ENCODE results near the gene KCTD1. TPM values are rescaled to one million over a fixed set of nuclear protein-coding genes. Genes with fewer than 3 reads are reported as not detected.

KCTD1 gene
- total and polyA plus RNA-seq, 2 donors from 2014 or later = 48.5 to 83.7 TPM

DNA sequence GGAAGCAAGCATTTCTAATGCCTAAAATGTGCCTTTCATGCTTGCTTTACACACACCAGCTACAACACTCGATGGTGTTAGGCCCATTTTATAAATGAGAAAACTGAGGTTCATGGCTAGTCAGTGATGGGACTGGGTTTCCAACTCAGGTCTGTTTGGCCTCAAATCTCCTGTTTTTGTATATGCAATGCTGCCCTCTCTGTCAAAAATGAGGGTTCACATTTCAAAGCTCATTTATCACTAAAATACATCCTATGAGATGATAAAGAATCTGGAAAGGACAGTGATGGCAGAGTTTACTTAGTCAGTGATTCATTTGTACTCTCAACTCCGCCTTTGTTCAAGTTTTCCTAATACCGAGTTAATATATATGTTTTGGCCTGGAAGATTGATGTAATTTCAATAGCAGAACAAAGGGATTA lies 92.3 kb downstream of the KCTD1 start:
- Histone ChIP-seq H3K9me3 (ENCODE audit: control insufficient read depth in 2 of 3, insufficient read depth in 1 of 3, low read length in 3 of 3) (no peaks in the 10 kb centered on the region), H3K27ac (ENCODE audit: low read depth in 2 of 2, low read length in 2 of 2) (no peak overlapping the region), H3K4me1 (ENCODE audit: control insufficient read depth in 2 of 3, insufficient read depth in 2 of 3, low read depth in 1 of 3, low read length in 3 of 3) (peaks cover 0 to 3% (median 3%) of the 10 kb centered on the region in 3 donors), H3K4me3 (ENCODE audit: low read length in 3 of 3) (no peak overlapping the region), H3K9ac (ENCODE audit: low read length in 3 of 3) (no peak overlapping the region), H3K36me3 (ENCODE audit: control insufficient read depth in 2 of 3, insufficient read depth in 3 of 3, low read length in 3 of 3) (peaks cover 0 to 5% (median 3%) of the 10 kb centered on the region in 3 donors), H3K27me3 (ENCODE audit: control insufficient read depth, insufficient read depth, low read length) (no peaks in the 10 kb centered on the region)
- intact Hi-C loops (cut with DNase I) = no loop called here
- TF ChIP-seq, protein P1, sequence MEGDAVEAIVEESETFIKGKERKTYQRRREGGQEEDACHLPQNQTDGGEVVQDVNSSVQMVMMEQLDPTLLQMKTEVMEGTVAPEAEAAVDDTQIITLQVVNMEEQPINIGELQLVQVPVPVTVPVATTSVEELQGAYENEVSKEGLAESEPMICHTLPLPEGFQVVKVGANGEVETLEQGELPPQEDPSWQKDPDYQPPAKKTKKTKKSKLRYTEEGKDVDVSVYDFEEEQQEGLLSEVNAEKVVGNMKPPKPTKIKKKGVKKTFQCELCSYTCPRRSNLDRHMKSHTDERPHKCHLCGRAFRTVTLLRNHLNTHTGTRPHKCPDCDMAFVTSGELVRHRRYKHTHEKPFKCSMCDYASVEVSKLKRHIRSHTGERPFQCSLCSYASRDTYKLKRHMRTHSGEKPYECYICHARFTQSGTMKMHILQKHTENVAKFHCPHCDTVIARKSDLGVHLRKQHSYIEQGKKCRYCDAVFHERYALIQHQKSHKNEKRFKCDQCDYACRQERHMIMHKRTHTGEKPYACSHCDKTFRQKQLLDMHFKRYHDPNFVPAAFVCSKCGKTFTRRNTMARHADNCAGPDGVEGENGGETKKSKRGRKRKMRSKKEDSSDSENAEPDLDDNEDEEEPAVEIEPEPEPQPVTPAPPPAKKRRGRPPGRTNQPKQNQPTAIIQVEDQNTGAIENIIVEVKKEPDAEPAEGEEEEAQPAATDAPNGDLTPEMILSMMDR (IDR thresholded peaks at IDR 0.05; ENCODE audit: borderline replicate concordance, extremely low read depth, insufficient read depth) = no peak
- FAIRE-seq (no peak), DNase-seq (no peak)

DNA sequence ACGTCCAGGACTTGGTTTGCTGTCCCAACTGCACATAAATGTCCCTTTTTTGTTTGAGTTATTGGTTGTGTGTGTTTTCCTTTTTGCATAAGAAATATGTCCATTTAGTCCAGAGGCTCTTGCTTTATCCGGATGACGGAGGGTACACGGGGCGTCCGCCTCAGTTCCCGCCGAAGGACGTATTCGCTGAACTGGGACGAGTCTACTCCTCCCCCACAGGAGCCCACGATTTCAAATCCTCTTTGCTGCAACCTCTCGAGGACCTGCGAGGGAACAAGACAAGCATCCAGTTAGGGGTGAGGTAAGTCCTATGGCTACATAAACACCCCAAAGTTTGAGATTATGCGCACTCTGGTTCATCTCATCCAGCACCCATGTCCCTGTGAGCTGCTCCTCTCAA lies 92.7 kb downstream of the KCTD1 start:
- Histone ChIP-seq H3K4me1 (ENCODE audit: control insufficient read depth in 2 of 3, insufficient read depth in 2 of 3, low read depth in 1 of 3, low read length in 3 of 3) (peaks cover 0 to 3% (median 3%) of the 10 kb centered on the region in 3 donors), H3K27ac (ENCODE audit: low read depth in 2 of 2, low read length in 2 of 2) (no peak overlapping the region), H3K9me3 (ENCODE audit: control insufficient read depth in 2 of 3, insufficient read depth in 1 of 3, low read length in 3 of 3) (no peaks in the 10 kb centered on the region), H3K9ac (ENCODE audit: low read length in 3 of 3) (no peak overlapping the region), H3K4me3 (ENCODE audit: low read length in 3 of 3) (no peak overlapping the region), H3K36me3 (ENCODE audit: control insufficient read depth in 2 of 3, insufficient read depth in 3 of 3, low read length in 3 of 3) (peaks cover 0 to 5% (median 3%) of the 10 kb centered on the region in 3 donors), H3K27me3 (ENCODE audit: control insufficient read depth, insufficient read depth, low read length) (no peaks in the 10 kb centered on the region)
- TF ChIP-seq, protein P1 (IDR thresholded peaks at IDR 0.05; ENCODE audit: borderline replicate concordance, extremely low read depth, insufficient read depth) = no peak
- intact Hi-C loops (cut with DNase I) = no loop called here
- DNase-seq (no peak), FAIRE-seq (no peak)

DNA sequence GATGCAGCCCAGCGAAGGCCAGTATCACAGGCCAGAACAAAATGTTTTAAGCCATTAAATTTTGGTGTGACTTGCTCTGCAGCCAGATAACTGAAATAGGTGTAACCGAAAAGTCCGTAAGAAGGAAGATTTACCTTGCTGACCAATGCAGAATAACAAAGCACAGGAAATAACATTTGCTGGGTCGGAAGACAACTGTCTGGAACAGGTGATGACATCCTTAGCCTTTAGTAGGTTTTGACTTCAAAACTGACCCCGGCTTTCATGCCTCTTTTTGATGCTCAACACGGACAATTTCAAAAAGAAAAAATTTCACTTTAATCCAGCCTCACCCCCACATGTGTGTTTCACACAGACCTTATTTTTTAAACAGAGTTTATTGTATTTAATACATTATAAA lies 93.7 kb downstream of the KCTD1 start:
- H3K4me1 ChIP-seq (ENCODE audit: control insufficient read depth in 2 of 3, insufficient read depth in 2 of 3, low read depth in 1 of 3, low read length in 3 of 3) = peaks cover 0 to 3% (median 3%) of the 10 kb centered on the region in 3 donors
- no peak overlapping the region for H3K27ac ChIP-seq (ENCODE audit: low read depth in 2 of 2, low read length in 2 of 2)
- no peaks in the 10 kb centered on the region for H3K27me3 ChIP-seq (ENCODE audit: control insufficient read depth, insufficient read depth, low read length)
- FAIRE-seq = no peak
- H3K9me3 ChIP-seq (ENCODE audit: control insufficient read depth in 2 of 3, insufficient read depth in 1 of 3, low read length in 3 of 3) = no peaks in the 10 kb centered on the region
- H3K36me3 ChIP-seq (ENCODE audit: control insufficient read depth in 2 of 3, insufficient read depth in 3 of 3, low read length in 3 of 3) = peaks cover 0 to 5% (median 3%) of the 10 kb centered on the region in 3 donors
- H3K4me3 ChIP-seq (ENCODE audit: low read length in 3 of 3) = no peak overlapping the region
- TF ChIP-seq, protein P1 (IDR thresholded peaks at IDR 0.05; ENCODE audit: borderline replicate concordance, extremely low read depth, insufficient read depth) = no peak
- intact Hi-C loops (cut with DNase I) = no loop called here
- no peak overlapping the region for H3K9ac ChIP-seq (ENCODE audit: low read length in 3 of 3)
- DNase-seq = no peak

DNA sequence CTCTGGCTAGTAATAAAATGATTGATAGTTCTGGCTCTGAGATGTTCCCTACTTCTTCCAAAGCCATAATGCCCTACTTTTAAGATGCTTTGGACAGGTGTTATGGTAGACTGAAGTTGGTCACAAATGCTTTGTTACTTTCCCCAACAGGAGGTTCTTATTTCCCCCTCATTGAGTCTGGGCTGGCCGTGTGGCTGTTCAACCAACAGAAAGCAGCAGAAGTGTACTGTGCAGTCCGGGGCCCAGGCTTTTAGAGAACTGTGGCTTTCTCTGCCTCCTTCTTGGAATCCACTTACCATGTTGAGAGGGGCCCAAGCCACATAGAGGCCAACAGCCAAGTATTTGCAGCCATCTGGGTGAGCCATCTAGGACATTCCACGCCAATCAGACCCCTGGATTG lies 94.2 kb downstream of the KCTD1 start:
- FAIRE-seq = no peak

More for the DNA sequence above, 94.2 kb downstream of the KCTD1 start:
- intact Hi-C loops (cut with DNase I) = no loop called here
- TF ChIP-seq, protein P1 (IDR thresholded peaks at IDR 0.05; ENCODE audit: borderline replicate concordance, extremely low read depth, insufficient read depth) = no peak
- Histone ChIP-seq H3K36me3 (ENCODE audit: control insufficient read depth in 2 of 3, insufficient read depth in 3 of 3, low read length in 3 of 3) (peaks cover 0 to 5% (median 0%) of the 10 kb centered on the region in 3 donors), H3K27me3 (ENCODE audit: control insufficient read depth, insufficient read depth, low read length) (no peaks in the 10 kb centered on the region), H3K9ac (ENCODE audit: low read length in 3 of 3) (no peak overlapping the region), H3K9me3 (ENCODE audit: control insufficient read depth in 2 of 3, insufficient read depth in 1 of 3, low read length in 3 of 3) (no peaks in the 10 kb centered on the region), H3K27ac (ENCODE audit: low read depth in 2 of 2, low read length in 2 of 2) (peak overlapping the region in 1 of 2 donors; percentile 23), H3K4me3 (ENCODE audit: low read length in 3 of 3) (no peak overlapping the region), H3K4me1 (ENCODE audit: control insufficient read depth in 2 of 3, insufficient read depth in 2 of 3, low read depth in 1 of 3, low read length in 3 of 3) (peaks cover 0 to 3% (median 3%) of the 10 kb centered on the region in 3 donors)
- no peak for DNase-seq

All from kidney (tissue), 14 donors.